ENCODE results near the gene PRKRIP1.
"Not testable (repeated sequence)": the region's sequence is repeated elsewhere in the genome, so short reads cannot be mapped to it uniquely, and the experiment has no call there.

GRCh38 chr7:102454932-102455331 lies 58.8 kb downstream of the PRKRIP1 start:
- not testable (repeated sequence) for TF ChIP-seq POLR2A, POLR2AphosphoS5 (IDR thresholded peaks at IDR 0.05)
- TF ChIP-seq, protein P1, sequence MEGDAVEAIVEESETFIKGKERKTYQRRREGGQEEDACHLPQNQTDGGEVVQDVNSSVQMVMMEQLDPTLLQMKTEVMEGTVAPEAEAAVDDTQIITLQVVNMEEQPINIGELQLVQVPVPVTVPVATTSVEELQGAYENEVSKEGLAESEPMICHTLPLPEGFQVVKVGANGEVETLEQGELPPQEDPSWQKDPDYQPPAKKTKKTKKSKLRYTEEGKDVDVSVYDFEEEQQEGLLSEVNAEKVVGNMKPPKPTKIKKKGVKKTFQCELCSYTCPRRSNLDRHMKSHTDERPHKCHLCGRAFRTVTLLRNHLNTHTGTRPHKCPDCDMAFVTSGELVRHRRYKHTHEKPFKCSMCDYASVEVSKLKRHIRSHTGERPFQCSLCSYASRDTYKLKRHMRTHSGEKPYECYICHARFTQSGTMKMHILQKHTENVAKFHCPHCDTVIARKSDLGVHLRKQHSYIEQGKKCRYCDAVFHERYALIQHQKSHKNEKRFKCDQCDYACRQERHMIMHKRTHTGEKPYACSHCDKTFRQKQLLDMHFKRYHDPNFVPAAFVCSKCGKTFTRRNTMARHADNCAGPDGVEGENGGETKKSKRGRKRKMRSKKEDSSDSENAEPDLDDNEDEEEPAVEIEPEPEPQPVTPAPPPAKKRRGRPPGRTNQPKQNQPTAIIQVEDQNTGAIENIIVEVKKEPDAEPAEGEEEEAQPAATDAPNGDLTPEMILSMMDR (IDR thresholded peaks at IDR 0.05), result not testable (repeated sequence)
